ENCODE data around the gene PDE9A. TPM values are rescaled to one million over a fixed set of nuclear protein-coding genes. Genes with fewer than 3 reads are reported as not detected.
"Not testable (repeated sequence)": the region's sequence is repeated elsewhere in the genome, so short reads cannot be mapped to it uniquely, and the experiment has no call there.

The PDE9A gene
- total and polyA plus RNA-seq, 2 donors (not counting 1 experiment from before 2014, with no cell fraction given), result 0.34 to 5.8 TPM

- no peak for ATAC-seq (ENCODE audit: low read depth)
- no peaks in the 10 kb centered on the region for H3K4me1 ChIP-seq (ENCODE audit: control insufficient read depth in 2 of 2, insufficient read depth in 2 of 2, low read length in 2 of 2)
- no peak for TF ChIP-seq EZH2 (IDR thresholded peaks at IDR 0.05; ENCODE audit: borderline replicate concordance, insufficient read depth, low read depth, low read length, poor library complexity, severe bottlenecking)
- TF ChIP-seq, protein P1, sequence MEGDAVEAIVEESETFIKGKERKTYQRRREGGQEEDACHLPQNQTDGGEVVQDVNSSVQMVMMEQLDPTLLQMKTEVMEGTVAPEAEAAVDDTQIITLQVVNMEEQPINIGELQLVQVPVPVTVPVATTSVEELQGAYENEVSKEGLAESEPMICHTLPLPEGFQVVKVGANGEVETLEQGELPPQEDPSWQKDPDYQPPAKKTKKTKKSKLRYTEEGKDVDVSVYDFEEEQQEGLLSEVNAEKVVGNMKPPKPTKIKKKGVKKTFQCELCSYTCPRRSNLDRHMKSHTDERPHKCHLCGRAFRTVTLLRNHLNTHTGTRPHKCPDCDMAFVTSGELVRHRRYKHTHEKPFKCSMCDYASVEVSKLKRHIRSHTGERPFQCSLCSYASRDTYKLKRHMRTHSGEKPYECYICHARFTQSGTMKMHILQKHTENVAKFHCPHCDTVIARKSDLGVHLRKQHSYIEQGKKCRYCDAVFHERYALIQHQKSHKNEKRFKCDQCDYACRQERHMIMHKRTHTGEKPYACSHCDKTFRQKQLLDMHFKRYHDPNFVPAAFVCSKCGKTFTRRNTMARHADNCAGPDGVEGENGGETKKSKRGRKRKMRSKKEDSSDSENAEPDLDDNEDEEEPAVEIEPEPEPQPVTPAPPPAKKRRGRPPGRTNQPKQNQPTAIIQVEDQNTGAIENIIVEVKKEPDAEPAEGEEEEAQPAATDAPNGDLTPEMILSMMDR (IDR thresholded peaks at IDR 0.05), result no peak
- H4K20me1 ChIP-seq (ENCODE audit: control insufficient read depth, insufficient read depth, low read length, poor library complexity, severe bottlenecking), result no peaks in the 10 kb centered on the region
- H3K36me3 ChIP-seq (replicated peaks in 1 of 2; ENCODE audit: control extremely low read depth in 1 of 2, control insufficient read depth in 1 of 2, extremely low read depth in 1 of 2, insufficient read depth in 2 of 2, low read length in 1 of 2), result no peaks in the 10 kb centered on the region
- Mint-ChIP-seq H3K4me1 (no peaks in the 10 kb centered on the region), H3K27me3 (peaks cover 18% of the 10 kb centered on the region), H3K9me3 (ENCODE audit: insufficient read depth) (no peaks in the 10 kb centered on the region), H3K4me3 (no peak overlapping the region), H3K27ac (no peak overlapping the region)
- H3K27ac ChIP-seq (ENCODE audit: low read length in 2 of 2), result no peak overlapping the region
- DNase-seq, result no peak
- no peak overlapping the region for H3K4me2 ChIP-seq (replicated peaks; ENCODE audit: low read depth, low read length, poor library complexity, severe bottlenecking)
- 86% methylated on average over 8 of the region's 14 CpGs for WGBS (ENCODE audit: insufficient coverage)
- no peak overlapping the region for H2AFZ ChIP-seq (ENCODE audit: insufficient read depth, low read depth, low read length, poor library complexity, severe bottlenecking)
- no peaks in the 10 kb centered on the region for H3K79me2 ChIP-seq (ENCODE audit: control insufficient read depth, insufficient read depth, low read length)
- no peak overlapping the region for H3K4me3 ChIP-seq (ENCODE audit: control extremely low read depth in 1 of 5, extremely low read depth in 1 of 5, insufficient read depth in 1 of 5, low read depth in 2 of 5, low read length in 4 of 5)
- no peaks in the 10 kb centered on the region for H3K27me3 ChIP-seq (replicated peaks in 1 of 4; ENCODE audit: control extremely low read depth in 1 of 4, control insufficient read depth in 3 of 4, insufficient read depth in 4 of 4, low read length in 3 of 4)
- no peak overlapping the region for H3K9ac ChIP-seq (ENCODE audit: low read length)
- intact Hi-C loops (cut with micrococcal nuclease), result no loop called here
- H3K9me3 ChIP-seq (ENCODE audit: control extremely low read depth in 1 of 3, control insufficient read depth in 2 of 3, insufficient read depth in 1 of 3, low read length in 2 of 3), result no peaks in the 10 kb centered on the region
- ChIA-PET POLR2A (no interaction called here), CTCF (interaction anchor here (1.2 kb wide), 1 partner anchor 11 kb away, joined by 3 read pairs; no protein-coding TSS in a partner anchor)
Measured at GRCh38 chr21:42806509-42807140, 153.2 kb downstream of the PDE9A start.

- H3K27ac ChIP-seq (ENCODE audit: low read length in 2 of 2); DNase-seq; H3K4me1 ChIP-seq (ENCODE audit: control insufficient read depth in 2 of 2, insufficient read depth in 2 of 2, low read length in 2 of 2); H3K27ac Mint-ChIP-seq; H3K27me3 ChIP-seq (replicated peaks in 1 of 4; ENCODE audit: control extremely low read depth in 1 of 4, control insufficient read depth in 3 of 4, insufficient read depth in 4 of 4, low read length in 3 of 4); H4K20me1 ChIP-seq (ENCODE audit: control insufficient read depth, insufficient read depth, low read length, poor library complexity, severe bottlenecking); H3K9me3 Mint-ChIP-seq (ENCODE audit: insufficient read depth); H3K79me2 ChIP-seq (ENCODE audit: control insufficient read depth, insufficient read depth, low read length); POLR2A ChIA-PET; H3K4me3 ChIP-seq (ENCODE audit: control extremely low read depth in 1 of 5, extremely low read depth in 1 of 5, insufficient read depth in 1 of 5, low read depth in 2 of 5, low read length in 4 of 5); H3K36me3 ChIP-seq (replicated peaks in 1 of 2; ENCODE audit: control extremely low read depth in 1 of 2, control insufficient read depth in 1 of 2, extremely low read depth in 1 of 2, insufficient read depth in 2 of 2, low read length in 1 of 2); intact Hi-C loops (cut with micrococcal nuclease); H3K4me2 ChIP-seq (replicated peaks; ENCODE audit: low read depth, low read length, poor library complexity, severe bottlenecking); H3K4me3 Mint-ChIP-seq; H3K4me1 Mint-ChIP-seq; H3K9ac ChIP-seq (ENCODE audit: low read length); ATAC-seq (ENCODE audit: low read depth); H3K9me3 ChIP-seq (ENCODE audit: control extremely low read depth in 1 of 3, control insufficient read depth in 2 of 3, insufficient read depth in 1 of 3, low read length in 2 of 3); H2AFZ ChIP-seq (ENCODE audit: insufficient read depth, low read depth, low read length, poor library complexity, severe bottlenecking): not testable (repeated sequence)
- H3K27me3 Mint-ChIP-seq, result peaks cover 18% of the 10 kb centered on the region
- CTCF ChIA-PET, result interaction anchor here (1.2 kb wide), 1 partner anchor 10 kb away, joined by 3 read pairs; no protein-coding TSS in a partner anchor
- WGBS (ENCODE audit: insufficient coverage), result no CpG with 5 or more reads among the region's 16 CpGs
Measured at GRCh38 chr21:42807293-42807895, 154.0 kb downstream of the PDE9A start.
